MCF 10A (cell line): ENCODE results near the gene WWOX. TPM values are rescaled to one million over a fixed set of nuclear protein-coding genes. Genes with fewer than 3 reads are reported as not detected.

Experiments
- BruUV-seq: library from RNA; stranded (reverse); fragments of 400-500 nt; replicated peaks from 2 replicates; lab custom pipeline; 2021; lab: Mats Ljungman, UMichigan
- CTCF ChIA-PET: fragments of 300-600 bp; sonication (Branson Sonifier 250); formaldehyde crosslinking; extraction: SDS; loops from one replicate; lab custom pipeline; 2021; ENCODE audit warnings: antibody characterized with exemption, inconsistent platforms; lab: Yijun Ruan, JAX
- POLR2A ChIA-PET: fragments of 300-600, 350-650 bp; sonication (Branson Sonifier 250); formaldehyde crosslinking; extraction: SDS; loops from one replicate; lab custom pipeline; 2020; ENCODE audit warnings: antibody characterized with exemption, inconsistent platforms; lab: Yijun Ruan, JAX
- DNase-seq: peaks from one replicate; pipeline ENCODE4 v3.0.0-alpha.2; 2018; ENCODE audit not compliant: unreplicated experiment
- H3K27ac Mint-ChIP-seq: one replicate; pipeline ENCODE4 v1.8.0; 2022; ENCODE audit warnings: mild to moderate bottlenecking, low read depth, mixed read lengths; ENCODE audit not compliant: unreplicated experiment
- H3K27me3 Mint-ChIP-seq: one replicate; pipeline ENCODE4 v1.8.0; 2022; ENCODE audit warnings: mixed read lengths; ENCODE audit not compliant: insufficient read depth, unreplicated experiment
- H3K36me3 Mint-ChIP-seq: one replicate; pipeline ENCODE4 v1.8.0; 2022; ENCODE audit warnings: mild to moderate bottlenecking, moderate library complexity, mixed read lengths; ENCODE audit not compliant: insufficient read depth, unreplicated experiment
- H3K4me1 Mint-ChIP-seq: one replicate; pipeline ENCODE4 v1.8.0; 2022; ENCODE audit warnings: mixed read lengths; ENCODE audit not compliant: insufficient read depth, unreplicated experiment
- H3K4me3 Mint-ChIP-seq: one replicate; pipeline ENCODE4 v1.8.0; 2022; ENCODE audit warnings: mild to moderate bottlenecking, moderate library complexity, mixed read lengths; ENCODE audit not compliant: unreplicated experiment
- H3K9me3 Mint-ChIP-seq: one replicate; pipeline ENCODE4 v1.8.0; 2022; ENCODE audit warnings: mixed read lengths; ENCODE audit not compliant: unreplicated experiment
- intact Hi-C: fragments of 100-400 bp; cut with micrococcal nuclease; formaldehyde crosslinking; loops from 2 replicates; pipeline ENCODE4 v1.14.1; 2022
- total RNA-seq: library from RNA; stranded (reverse); gene quantifications from 2 replicates; pipeline ENCODE4 v1.2.3, GENCODE V29; 2022
- TF ChIP-seq, protein P1 (sequence below): fragments of 200-600 bp; IDR thresholded peaks from one replicate; pipeline ENCODE4 v1.8.0; 2022; ENCODE audit warnings: antibody characterized with exemption, mild to moderate bottlenecking; ENCODE audit not compliant: unreplicated experiment

Gene WWOX
- total RNA-seq, 1 experiment from 2014 or later: 18.1 TPM

DNA sequence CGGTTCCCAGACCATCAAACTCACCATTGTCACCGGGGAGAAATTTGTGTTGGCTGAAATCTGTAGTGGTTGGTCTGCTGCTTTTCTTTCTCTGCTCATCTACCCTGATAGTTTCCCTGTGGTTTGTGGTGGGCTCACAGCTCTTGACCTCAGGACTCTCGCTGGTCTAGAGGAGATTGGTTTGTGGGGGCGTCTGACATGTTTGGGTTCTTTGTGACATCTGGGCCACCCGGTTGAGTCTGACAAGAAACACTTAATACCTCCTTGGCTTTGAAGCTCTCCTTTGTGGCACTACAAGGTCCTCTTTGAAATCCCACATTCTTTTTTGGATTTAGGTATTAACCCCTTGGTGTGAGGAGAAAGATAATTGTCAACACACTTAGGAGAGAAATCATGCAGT lies 662.0 kb downstream of the WWOX start:
- CTCF ChIA-PET: no interaction called here
- Mint-ChIP-seq H3K4me1 (peaks cover 2% of the 10 kb centered on the region), H3K27me3 (no peaks in the 10 kb centered on the region), H3K27ac (no peak overlapping the region), H3K36me3 (no peaks in the 10 kb centered on the region), H3K4me3 (no peak overlapping the region), H3K9me3 (no peaks in the 10 kb centered on the region)
- TF ChIP-seq, protein P1, sequence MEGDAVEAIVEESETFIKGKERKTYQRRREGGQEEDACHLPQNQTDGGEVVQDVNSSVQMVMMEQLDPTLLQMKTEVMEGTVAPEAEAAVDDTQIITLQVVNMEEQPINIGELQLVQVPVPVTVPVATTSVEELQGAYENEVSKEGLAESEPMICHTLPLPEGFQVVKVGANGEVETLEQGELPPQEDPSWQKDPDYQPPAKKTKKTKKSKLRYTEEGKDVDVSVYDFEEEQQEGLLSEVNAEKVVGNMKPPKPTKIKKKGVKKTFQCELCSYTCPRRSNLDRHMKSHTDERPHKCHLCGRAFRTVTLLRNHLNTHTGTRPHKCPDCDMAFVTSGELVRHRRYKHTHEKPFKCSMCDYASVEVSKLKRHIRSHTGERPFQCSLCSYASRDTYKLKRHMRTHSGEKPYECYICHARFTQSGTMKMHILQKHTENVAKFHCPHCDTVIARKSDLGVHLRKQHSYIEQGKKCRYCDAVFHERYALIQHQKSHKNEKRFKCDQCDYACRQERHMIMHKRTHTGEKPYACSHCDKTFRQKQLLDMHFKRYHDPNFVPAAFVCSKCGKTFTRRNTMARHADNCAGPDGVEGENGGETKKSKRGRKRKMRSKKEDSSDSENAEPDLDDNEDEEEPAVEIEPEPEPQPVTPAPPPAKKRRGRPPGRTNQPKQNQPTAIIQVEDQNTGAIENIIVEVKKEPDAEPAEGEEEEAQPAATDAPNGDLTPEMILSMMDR: no peak
- intact Hi-C loops: no loop called here
- no TSS peak for BruUV-seq
- no peak for DNase-seq
- POLR2A ChIA-PET: interaction anchor here (1.1 kb wide), 1 partner anchor 8 kb away, joined by 3 read pairs; no protein-coding TSS in a partner anchor

DNA sequence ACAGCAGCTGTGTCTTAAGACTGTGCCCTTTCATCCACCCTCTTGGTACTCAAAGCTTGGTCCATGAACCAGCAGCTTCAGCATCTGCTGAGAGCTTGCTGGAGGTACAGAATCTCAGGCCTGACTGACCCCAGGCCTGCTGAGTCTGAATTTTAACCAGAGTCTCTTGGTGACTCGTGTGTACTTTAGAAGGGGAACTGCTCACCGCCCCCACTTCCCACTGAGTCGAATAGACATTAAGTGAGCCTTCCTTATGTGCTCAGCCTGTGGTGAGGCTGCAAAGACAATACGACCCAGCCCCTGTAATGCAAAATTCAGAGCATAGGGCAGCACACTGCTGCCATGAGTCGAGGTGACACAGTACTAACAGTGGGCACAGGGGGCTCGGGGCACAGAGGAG lies 662.8 kb downstream of the WWOX start:
- BruUV-seq: no TSS peak
- TF ChIP-seq, protein P1: no peak
- no peaks in the 10 kb centered on the region for H3K4me1 Mint-ChIP-seq
- no peaks in the 10 kb centered on the region for H3K9me3 Mint-ChIP-seq
- no peak overlapping the region for H3K27ac Mint-ChIP-seq
- ChIA-PET CTCF (interaction anchor here (0.6 kb wide), 1 partner anchor 52 kb away, joined by 3 read pairs; no protein-coding TSS in a partner anchor), POLR2A (interaction anchor here (0.7 kb wide), 1 partner anchor 752 kb away, joined by 3 read pairs; no protein-coding TSS in a partner anchor)
- no peak overlapping the region for H3K4me3 Mint-ChIP-seq
- H3K27me3 Mint-ChIP-seq: no peaks in the 10 kb centered on the region
- H3K36me3 Mint-ChIP-seq: no peaks in the 10 kb centered on the region
- intact Hi-C loops: no loop called here
- DNase-seq: no peak

DNA sequence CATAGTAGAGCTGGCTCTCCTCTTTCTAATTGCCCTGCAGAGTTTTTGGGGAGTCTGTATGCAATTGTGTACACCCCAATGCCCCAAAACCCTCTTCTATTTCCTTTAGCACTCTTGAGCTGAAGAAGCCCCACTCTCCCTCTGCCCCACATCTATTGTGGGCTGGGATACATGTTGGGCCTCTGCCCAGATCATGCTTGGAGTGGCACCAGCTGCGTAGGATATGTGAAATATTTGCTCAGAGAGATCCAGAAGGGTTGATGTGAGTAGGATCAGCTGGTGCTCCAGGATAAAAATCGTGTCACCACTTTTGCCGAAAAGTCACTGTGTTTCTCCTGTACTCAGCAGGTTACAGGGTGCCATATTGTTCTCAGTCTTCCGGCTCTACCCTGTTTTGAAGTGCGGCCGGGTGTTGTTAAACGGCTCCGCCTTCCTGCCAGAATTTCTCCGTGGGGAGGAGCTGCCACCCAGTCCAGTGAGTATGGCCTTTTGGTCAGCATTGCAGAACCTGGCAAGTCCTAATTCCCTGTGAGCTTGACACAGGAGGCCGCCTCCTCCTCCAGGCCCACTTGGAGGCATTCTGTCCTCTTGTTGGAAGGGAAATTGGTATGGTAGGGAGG lies 664.5 kb downstream of the WWOX start:
- TF ChIP-seq, protein P1: no peak
- CTCF ChIA-PET: no interaction called here
- BruUV-seq: no TSS peak
- intact Hi-C loops: no loop called here
- Mint-ChIP-seq H3K9me3 (no peaks in the 10 kb centered on the region), H3K36me3 (no peaks in the 10 kb centered on the region), H3K4me1 (no peaks in the 10 kb centered on the region), H3K27ac (no peak overlapping the region), H3K27me3 (no peaks in the 10 kb centered on the region), H3K4me3 (no peak overlapping the region)
- POLR2A ChIA-PET: no interaction called here
- DNase-seq: no peak

DNA sequence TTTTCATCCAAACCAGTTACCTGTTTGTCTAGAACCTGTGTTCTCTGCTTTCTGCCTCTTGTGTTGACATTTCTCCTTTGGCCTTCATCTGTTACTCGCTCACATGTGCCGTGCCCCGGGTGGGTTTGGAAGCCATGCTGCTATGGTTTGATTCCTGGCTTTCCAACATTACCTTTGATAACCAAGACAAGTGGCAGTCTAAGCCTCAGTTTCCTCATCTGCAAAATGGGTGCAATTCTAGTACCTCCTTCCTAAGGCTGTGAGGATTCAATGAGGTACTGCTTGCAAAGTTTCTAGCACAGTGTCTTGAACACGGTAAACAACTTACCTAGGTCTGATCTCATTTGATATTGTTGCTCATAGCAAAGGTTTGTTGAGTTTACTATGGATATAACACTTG lies 665.0 kb downstream of the WWOX start:
- Mint-ChIP-seq H3K27me3 (no peaks in the 10 kb centered on the region), H3K9me3 (no peaks in the 10 kb centered on the region), H3K36me3 (no peaks in the 10 kb centered on the region), H3K27ac (no peak overlapping the region), H3K4me3 (no peak overlapping the region), H3K4me1 (no peaks in the 10 kb centered on the region)
- DNase-seq: no peak
- TF ChIP-seq, protein P1: no peak
- CTCF ChIA-PET: no interaction called here
- POLR2A ChIA-PET: no interaction called here
- intact Hi-C loops: no loop called here
- no TSS peak for BruUV-seq
